Activated CD4-positive, alpha-beta T cell treated with anti-CD3 and anti-CD28 coated beads, Interleukin-2, Interleukin-4, amounts not matched to agents 100 ng/mL and 50 ng/mL, durations not matched to agents 16 hours and 8 hours (primary cell): Measurements from ENCODE around the gene AFF3.
A peak's percentile ranks its signal among the peaks of the same experiment; 100 is the strongest.
"Not testable (repeated sequence)": the region's sequence is repeated elsewhere in the genome, so short reads cannot be mapped to it uniquely, and the experiment has no call there.

Source experiments
- DNase-seq: peaks from one replicate; pipeline ENCODE4 v3.0.0-alpha.2; 2020; ENCODE audit warnings: low spot score

Gene AFF3

DNA sequence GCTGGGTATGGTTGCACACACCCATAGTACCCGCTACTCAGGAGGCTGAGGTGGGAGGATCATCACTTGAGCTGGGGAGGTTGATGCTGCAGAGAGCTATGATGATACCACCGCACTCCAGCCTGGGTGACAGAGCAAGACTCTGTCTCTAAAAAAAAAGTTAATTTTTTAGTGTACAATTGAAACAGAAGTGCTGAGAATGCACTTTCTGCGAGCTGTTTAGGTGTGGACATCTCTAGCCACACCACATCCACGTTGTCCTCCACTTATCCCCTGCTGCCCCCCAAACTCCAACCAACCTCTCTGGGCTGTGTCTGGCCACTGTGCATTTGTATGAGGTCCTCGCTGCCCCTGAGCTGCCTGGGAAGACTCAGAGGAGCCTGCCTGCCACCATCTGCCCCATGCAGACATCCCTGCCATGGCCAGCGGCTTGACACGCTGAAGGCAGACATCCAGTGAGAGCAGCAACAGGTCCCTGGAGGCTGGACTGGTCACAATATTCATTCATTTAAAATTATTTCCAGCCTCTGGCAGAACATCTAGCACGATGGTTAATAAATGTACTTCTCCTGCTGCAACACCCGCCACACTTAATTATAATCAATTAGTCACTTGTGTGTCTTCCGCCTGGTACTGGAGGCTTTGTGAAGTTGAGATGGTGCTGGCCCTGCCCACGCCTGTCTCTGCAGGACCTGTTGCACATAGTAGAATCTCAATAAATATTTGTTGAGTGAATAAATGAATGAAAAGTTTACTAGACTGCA is 3.7 kb upstream of the AFF3 start:
- DNase-seq = no peak

DNA sequence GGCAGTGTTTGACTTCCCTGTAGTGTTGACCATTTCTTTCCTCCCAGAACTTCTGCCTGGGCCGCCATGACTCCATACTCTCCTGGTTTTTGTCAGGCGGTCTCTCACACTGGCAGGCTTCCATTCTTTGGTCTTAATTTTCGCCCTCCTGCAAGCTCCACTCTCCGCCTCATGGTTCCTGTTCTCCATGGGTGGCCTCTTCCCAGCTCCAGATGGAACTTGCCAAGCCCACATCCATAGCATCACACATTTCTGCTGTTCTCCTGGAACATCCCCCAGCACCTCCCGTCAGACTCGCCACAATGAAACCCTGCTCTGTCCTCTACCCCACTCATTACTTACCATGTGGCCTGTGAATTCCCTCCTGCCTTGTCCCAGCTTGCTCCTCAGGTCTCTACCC is 896 bp upstream of the AFF3 start:
- no peak for DNase-seq

DNA sequence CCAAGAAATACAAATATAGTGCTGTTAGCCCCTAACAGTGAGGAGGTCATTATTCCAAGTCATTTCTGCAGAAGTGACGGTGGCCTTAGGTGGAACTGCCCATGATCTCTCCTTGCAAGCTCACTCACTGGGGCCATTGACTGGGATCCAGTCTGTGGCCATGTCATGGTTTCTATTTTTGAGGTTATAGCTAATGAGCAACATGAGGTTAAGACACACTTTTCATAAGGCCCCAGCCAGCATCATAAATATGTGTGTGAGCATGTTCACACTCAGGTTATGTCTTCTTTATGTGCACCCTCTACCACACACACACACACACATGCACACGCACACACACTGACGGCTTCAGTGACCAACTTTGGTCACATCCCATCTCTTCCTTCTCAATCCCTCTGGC is 484 bp downstream of the AFF3 start:
- no peak for DNase-seq

DNA sequence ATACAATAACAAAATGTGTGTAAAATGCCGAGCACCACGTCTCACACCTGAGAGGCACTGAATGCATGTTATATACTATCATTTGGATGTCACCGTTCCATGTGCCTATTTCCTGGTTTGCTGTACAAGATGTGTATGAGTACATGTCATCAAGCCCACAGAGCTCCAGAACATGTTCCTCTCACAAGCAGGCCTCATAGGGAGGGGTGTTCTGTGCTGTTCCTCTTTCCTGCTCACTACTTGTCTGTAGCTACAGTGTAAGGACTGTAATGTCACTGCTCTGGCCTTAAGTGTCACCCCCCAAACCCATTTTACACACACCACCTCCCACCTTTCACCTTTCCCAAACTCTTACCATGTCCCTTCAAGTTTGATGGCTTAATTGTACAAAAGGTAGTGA is 1.8 kb downstream of the AFF3 start:
- no peak for DNase-seq

DNA sequence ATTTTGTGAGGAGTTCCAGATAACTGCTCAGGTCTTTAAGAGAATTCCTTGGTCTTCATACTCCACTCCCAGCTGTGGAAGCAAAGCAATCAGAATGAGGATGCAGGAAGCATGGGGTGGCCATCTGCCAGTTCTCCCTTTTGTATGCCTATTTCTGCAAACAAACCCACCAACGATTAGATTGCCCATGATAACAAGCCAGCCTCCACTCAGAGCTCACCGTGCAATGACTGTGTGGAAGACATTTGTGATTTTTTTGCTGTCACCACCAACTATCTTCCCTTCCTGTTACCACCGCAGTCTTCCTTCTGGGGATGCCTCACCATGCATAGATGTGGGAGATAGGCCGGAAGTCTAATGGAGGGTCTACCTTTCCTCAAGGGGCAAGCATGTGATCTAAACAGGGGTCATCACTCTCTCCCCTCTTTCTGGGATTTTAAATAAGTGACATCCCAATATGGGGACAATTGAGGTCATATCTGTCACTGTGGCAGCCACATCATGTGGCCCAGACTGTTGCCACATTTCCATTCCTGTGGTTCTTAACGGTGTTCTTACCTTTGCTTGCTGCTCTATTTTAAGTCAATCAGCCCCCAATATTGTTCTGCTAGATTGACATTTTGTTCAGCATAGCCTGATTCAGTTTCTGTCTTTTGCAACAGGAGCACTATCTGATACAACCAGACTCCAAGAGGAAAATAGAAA is 4.4 kb downstream of the AFF3 start:
- peak; percentile 22 for DNase-seq

DNA sequence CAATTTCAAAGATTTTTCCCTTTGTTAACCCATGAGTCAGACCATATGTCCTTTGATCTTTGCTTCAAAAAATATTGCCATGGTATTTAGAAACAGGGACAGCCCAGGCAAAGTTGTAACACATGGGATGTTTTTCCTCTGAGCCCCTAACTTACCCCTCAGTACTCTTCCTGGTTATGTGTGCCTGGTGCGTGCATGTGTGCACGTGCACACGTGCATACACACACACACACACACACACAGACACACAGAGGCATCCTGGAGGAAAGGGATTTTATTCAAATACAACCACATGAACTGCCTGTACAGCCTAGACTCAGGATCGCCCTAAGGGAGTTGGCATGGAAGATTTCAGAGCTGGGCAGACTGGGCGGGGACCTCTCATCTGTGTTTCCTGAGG is 5.1 kb downstream of the AFF3 start:
- no peak for DNase-seq

DNA sequence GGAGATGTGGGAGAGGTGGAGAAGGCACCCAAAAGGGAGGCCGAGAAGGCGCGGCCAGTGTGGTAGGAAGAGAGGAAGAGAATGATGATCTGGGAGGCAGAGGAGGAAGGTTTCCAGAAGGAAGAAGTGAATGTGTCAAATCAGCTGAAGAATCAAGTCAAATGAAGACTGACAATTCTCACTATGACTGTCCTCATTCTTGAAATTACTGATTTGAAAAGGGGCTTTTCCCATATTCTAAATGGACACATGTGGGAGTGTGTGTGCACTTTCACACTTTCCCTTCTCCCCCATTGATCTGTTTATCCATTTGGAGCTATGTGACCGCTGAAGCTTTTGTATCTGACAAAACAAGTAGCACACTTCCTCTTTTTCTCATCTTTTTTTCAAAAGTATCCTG is 6.1 kb downstream of the AFF3 start:
- peak; percentile 72 for DNase-seq

DNA sequence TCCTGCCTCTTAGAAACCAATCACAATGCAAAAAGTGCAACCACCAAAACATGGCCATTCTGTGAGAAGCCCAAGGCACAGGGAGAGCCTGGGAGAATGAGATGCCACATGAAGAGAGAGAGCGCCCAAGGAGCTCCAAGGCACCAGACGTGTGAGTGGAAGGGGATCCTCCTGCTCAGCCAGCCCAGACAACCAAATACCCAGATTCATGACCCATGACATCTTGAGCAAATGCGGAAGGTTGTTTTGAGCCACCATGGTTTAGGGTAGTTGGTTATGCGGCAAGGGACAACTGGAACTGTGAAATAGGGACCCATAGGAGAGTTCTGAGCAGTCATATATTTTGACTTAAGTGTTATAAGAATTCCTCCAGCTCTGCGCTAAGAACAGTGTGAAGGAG is 7.0 kb downstream of the AFF3 start:
- no peak for DNase-seq

DNA sequence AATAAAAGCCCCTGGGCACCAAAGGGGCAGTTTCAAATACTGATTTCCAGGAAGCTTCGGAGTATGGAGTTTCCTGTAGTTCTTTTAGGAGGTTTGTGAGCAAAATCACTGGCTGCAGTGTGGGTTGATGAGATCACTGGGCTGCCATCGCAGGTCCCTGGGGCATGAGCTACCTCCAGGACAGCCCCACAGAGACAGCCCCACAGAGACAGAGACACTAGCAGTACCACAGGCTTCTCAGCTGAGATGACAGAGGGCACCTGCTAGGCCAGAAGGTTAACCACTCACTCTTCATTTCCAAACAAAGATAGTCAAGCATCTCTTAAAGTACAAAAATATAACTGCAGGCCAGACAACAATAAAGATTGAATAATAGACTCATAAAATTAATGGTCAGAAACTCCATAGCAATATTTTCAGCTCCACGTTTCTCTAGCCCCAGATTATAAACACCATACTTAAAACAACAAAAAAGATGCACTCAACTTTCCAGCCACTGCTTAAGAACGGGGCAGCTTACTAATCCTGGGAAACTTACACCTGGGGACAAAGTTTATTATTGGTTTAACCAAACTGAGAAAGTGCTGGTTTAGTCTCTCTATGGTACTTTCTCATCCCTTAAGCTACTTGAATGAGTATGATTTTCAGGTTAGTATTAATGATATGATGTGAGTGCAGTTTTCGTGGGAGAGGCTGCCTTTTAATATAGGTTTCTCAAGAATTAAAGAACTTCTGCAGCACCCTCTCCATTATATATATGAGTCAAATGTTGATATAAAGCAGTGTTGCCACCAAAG is 11.6 kb downstream of the AFF3 start:
- peak; percentile 39 for DNase-seq

DNA sequence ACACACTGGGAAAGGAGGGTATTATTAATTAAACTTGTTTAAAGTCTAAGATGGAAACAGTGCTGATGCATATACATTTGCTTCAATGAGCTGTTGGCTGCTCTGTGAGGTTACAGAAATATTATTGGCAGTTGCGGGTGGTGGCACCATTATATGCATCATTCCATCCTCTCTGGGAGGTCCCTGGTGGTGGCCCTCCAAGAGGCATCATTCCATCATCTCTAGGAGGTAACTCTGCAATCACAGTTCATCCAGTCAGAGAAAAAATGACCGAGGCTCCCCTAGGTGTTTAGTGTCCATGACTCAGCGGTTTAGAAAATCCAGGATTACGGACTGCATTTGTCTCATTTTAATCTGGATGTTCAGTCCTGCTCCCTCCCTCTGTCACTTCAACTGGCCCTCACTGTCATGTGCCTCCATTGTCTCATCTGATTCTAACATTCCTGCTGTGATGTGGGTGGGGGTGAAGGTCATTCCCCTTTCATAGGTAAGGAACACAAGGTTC is 15.4 kb downstream of the AFF3 start:
- no peak for DNase-seq

DNA sequence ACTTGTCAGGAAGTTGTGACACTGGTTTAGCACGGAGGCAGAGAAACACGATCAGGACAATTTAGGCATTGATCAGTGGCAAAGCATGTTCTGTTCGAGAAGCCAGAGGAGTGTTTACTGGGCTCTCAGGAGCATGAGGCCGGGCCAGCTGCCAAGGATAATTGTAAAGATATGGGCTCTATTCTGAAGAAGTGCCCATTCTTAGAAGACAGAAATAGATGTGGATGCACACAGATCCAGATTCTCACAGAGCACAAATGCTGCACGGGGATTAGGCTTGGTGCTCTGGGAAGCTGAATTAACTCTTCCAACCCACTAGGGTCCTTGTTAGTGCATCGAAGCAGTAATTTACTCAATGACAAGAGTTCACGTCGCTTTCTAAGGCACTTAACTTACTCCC is 16.2 kb downstream of the AFF3 start:
- no peak for DNase-seq

DNA sequence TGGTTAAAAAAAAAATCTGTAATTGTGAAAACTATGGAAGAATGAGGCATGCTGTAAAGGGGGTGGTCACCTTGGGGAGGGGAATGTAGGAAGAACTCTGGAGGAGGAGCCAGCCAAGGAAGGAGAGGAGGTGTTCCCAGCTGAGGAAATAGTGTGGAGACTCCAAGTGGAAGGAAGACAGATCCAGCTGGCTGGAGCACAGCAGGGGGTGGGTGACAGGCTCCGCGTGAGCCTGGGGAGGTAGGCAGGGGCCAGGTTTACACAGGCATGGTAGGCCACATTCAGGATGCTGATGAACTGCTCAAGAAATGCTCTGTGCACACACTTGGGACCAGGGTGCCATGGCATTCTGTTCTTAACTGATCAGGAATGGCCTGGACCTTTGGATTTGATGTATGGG is 16.8 kb downstream of the AFF3 start:
- no peak for DNase-seq

DNA sequence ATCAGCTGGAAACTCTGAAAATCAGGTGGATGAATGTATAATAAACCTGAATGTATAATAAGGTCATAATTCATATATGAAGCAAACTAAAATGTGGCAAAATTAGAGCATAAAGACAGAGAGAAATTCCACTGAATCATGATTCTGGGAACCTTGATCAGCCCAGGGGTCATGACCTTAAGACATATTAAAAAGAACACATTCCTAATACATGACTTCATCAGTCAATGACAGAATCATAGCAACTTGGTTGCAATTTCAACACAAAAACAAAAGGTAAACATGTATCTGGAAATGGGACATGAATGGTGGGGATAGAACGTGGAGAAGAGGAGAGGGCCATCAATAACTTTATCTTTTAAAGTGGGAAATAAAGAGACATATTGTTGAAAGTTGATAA is 17.6 kb downstream of the AFF3 start:
- DNase-seq = no peak

DNA sequence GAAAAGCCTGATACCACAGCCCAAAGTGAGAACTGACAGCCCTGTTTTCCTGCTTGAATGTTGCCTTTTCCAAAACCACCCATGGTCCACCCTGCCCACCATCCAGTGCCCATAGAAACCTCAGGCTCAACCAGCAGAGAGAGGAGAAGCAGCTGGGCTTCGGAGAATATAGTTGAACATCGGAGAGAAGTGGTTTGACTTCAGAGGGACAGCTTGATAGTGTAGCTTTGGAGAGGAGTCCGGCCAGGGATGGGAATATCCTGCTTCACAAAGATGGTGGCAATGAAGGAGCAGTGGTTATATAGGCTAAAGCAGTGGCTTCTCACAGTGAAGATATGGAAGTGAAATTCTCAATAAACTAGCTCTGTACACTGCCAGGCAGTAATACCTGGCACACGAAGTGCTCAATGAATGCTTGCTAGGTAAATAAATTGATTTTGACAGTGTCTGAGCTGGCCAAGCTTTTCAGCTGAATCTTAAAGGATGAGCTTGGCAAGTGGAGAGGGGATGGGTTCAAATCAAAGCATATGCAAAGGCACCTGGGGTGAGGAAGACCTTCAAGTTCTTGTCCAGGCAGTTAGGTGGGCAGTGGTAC is 21.2 kb downstream of the AFF3 start:
- DNase-seq = no peak

DNA sequence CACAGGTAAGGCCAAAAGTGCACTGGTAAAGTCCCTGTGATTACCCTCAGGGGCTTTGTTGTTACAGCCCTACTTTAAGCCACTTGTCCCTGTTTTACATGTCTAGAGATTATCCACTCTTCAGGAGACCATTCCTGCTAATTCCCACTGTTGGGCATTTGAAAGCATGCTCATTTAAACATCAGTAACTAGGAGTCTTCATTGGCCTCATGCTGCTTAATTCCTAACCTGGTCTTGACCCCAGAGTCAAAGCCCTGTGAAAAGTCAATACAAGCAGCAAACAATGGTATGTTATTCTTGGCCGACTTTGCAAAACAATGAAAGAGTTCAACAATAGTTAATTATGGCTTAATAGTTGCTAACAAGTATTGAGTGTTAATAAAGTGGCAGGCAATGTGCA is 23.2 kb downstream of the AFF3 start:
- no peak for DNase-seq

DNA sequence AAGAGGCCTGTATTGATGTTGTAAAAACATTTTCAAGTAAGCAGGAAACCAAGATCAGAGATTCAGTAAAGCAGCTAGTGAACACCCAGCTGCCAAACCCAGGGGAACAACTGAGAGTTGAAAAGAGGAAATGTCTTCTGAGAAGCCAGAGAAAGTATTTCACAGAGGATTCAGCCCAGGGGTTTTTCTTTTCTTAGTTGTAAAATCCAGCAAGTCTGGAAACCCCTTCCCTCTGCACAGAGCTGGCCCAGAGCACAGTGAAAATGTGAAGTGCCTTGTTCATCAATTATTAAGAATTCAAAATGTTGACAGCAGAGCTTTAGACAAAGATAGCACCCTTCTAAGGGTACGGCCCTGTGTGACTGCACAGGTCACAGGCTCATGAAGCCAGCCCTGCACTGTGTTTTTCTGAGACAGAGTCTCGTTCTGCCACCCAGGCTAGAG is 28.4 kb downstream of the AFF3 start:
- DNase-seq = no peak

DNA sequence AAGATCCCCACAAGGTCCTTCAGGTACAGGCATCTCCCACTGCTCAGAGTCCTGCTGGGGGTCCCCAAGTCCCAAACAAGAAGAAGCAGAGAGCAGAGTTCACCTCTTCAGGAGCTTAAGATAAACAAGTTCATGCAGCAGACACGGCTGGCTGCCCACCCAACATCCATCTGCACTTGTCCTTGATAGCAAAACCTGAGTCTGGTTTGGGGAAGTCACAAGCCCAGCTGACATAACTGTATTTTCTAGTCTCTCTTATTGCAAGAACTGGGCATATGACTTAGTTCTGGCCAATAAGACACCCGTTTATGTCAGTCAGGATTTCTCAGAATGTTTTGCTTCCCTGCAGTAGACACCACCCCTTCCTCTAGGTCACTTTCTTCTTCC is 31.8 kb downstream of the AFF3 start:
- DNase-seq = no peak

DNA sequence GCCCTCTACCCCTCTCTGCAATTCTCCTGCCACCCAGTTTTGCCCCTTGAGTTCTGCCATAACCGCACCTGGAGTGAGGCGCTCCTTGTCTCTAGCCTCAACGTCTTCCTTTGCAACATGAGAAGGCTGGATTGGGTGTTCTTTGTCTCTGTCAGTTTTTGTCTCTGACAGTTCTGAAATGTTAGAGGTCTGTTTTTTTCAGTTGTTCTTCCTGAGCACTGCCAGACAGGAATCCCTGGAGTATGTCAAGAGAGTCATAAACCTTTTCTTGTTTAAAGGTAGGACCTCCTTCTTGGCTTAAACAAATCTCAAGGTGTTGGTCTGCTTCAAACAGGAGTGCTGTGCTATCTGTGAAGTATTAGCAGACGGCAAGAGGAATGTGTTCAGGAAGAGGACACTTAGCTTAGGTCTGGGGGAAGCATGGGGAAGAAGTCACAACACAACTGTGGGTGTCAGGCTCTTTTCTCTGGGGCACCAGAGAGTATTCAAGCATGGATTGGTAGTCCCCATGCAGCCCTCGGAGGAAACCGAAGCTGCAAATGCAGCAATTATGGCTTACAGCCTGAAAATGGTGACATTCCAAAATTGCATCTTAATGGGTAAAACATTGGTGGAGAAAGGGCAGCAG is 32.3 kb downstream of the AFF3 start:
- no peak for DNase-seq

DNA sequence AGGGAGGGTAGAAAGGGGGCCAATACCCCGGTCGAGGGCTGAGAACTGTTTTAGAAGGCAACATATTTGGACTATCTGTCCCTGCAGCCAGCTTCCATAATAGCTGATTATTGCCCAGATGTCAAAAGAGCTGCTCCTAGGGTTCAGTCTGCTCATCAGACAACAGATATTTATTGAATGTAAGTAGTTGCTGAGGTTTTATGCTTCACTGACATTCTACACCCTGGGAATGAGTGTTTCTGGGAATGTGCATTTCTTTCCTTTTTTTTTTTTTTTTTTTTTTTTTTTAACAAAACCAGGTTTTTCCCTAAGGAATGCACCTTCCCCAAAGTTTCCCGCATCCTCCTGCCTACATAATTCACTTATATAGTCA is 33.8 kb downstream of the AFF3 start:
- not testable (repeated sequence) for DNase-seq

DNA sequence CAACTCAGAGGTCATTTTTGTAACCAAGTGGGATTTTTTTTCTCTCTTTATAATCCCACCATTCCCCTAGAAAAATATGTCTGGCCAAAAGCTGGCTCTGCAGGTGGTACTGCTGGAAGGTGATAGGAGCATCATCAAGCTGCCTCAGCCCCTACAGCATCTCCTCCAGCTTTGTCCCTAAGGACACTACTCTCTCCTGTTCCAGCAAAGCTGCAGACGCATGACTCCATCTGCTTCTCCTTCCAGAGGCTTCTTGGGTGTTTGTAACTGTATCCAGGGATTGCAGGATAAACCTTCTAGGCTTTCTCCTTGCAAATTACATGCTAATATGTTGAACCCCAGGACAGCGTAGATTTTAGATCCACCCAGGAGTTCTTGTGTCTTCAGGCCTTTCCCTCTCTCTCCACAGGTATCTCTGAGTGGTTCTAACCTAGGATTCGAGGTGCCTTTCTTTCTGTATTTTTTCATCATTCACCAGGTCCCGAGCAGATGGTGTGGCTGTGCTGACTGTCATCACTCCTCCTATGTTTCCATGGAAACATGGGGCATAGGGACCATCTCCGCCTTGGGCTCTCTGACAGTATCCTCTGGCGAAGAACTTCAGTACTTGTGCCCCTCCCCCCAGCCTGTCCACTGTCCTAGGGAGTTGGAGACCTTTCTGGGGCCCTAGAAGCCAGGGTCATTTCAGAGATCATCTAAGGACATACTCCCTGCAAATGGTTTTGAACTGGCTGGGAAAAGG is 34.3 kb downstream of the AFF3 start:
- no peak for DNase-seq

DNA sequence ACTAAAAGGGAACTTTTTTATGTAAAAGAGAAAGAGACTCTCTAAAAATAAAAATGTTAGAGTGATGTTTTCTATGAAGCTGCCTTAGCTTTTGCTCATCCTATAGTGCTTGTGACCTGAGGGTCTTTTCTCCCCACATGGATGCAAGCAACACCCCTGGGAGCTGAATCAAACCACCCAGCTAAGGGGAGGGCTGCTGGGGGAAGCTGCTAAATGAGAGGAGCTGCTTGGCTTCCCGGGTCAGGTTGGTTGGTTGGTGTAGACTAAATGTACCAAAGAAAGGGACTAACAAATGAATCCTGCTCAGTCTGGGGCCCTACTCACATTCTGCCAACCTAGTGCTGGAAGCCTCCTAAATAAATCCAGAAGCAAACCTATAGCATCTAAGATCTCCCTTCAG is 35.0 kb downstream of the AFF3 start:
- DNase-seq = no peak
